ENCODE results near the gene EDEM2.

DNA sequence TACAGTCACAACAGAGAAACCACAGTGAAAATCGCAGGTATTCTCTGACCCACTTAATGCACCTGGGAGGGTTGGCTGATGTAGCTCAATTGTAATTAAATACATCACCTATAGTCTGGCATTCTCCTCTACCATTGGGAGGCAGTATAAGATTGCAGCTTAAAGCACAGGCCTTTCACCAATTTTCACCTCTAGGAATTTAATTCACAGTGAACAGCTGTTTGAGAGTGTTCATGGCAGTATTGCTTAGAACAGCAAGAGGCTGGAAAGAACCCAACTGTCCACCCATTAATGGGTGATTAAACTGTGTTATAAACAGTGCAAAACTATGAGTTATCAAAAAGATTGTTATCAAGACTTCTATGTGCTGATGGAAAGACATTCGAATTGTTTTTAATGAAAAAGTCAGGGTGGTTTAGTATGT, 2.0 kb downstream of the EDEM2 start:
- TF ChIP-seq, protein P1, sequence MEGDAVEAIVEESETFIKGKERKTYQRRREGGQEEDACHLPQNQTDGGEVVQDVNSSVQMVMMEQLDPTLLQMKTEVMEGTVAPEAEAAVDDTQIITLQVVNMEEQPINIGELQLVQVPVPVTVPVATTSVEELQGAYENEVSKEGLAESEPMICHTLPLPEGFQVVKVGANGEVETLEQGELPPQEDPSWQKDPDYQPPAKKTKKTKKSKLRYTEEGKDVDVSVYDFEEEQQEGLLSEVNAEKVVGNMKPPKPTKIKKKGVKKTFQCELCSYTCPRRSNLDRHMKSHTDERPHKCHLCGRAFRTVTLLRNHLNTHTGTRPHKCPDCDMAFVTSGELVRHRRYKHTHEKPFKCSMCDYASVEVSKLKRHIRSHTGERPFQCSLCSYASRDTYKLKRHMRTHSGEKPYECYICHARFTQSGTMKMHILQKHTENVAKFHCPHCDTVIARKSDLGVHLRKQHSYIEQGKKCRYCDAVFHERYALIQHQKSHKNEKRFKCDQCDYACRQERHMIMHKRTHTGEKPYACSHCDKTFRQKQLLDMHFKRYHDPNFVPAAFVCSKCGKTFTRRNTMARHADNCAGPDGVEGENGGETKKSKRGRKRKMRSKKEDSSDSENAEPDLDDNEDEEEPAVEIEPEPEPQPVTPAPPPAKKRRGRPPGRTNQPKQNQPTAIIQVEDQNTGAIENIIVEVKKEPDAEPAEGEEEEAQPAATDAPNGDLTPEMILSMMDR (IDR thresholded peaks at IDR 0.05 in 8 of 11, conservative IDR thresholded peaks at IDR 0.05 in 3 of 11), result peak in 10 of 11 experiments; percentile 30 to 83 (median 50)
- no peak for TF ChIP-seq POLR2A (IDR thresholded peaks at IDR 0.05)
